ENCODE results near the gene PNPT1. TPM values are rescaled to one million over a fixed set of nuclear protein-coding genes. Genes with fewer than 3 reads are reported as not detected.
A peak's percentile ranks its signal among the peaks of the same experiment; 100 is the strongest.

The PNPT1 gene
- total and polyA plus RNA-seq, 9 of the 15 experiments (the other 6 are each of a cell fraction or from before 2014, with no cell fraction given) = 46.5 to 104 (median 62.7) TPM

DNA sequence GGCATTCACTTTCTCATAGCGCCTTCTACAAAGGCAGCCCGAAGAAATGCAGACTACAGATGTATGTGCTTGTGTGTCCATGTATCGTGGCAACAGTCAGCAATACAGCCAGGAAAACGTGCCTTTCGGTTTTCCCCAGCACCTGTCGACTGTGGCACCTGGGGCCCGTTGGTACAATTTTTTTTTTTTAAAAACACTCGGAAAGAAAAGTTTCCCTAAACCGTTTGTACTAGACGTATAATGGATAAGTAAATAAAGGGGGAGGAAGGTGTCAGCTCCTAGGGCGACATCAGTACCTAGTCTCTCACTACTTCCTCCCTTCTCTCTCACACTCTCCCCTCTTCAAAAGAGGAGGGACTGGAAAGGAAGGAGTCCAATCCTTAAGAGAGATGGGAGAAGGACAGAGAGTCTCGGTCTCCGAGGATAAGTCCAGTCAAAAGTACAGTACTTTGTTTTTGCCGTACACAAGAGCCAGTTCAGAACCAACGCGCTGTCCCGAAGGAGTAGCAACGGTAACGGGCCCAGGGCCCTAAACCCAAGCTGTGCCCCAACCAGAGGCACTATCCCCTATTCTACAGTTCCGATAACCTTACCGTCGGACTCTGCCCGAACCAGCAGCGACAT is 77.0 kb downstream of the PNPT1 start (continued):
- TF ChIP-seq, protein P1, sequence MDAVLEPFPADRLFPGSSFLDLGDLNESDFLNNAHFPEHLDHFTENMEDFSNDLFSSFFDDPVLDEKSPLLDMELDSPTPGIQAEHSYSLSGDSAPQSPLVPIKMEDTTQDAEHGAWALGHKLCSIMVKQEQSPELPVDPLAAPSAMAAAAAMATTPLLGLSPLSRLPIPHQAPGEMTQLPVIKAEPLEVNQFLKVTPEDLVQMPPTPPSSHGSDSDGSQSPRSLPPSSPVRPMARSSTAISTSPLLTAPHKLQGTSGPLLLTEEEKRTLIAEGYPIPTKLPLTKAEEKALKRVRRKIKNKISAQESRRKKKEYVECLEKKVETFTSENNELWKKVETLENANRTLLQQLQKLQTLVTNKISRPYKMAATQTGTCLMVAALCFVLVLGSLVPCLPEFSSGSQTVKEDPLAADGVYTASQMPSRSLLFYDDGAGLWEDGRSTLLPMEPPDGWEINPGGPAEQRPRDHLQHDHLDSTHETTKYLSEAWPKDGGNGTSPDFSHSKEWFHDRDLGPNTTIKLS (IDR thresholded peaks at IDR 0.05; ENCODE audit: borderline replicate concordance, low read depth) = 0 out of 2 replicates have a peak, but pooled peaks have one; percentile 36
- TF ChIP-seq ZNF75A (CRISPR knock-in tag; IDR thresholded peaks at IDR 0.05) = no peak
- TF ChIP-seq SPI1 (IDR thresholded peaks at IDR 0.05; ENCODE audit: borderline replicate concordance, low read depth, low read length) = peak; percentile 62; the same call in 1 of the 2 replicates
- peak; percentile 40 to 54; a peak in 2 of 4 replicates for TF ChIP-seq FOXA3 (CRISPR knock-in tag; conservative IDR thresholded peaks at IDR 0.05 in 1 of 2, IDR thresholded peaks at IDR 0.05 in 1 of 2)
- TF ChIP-seq PHF8 (IDR thresholded peaks at IDR 0.05; ENCODE audit: borderline replicate concordance, low read length) = peak; percentile 29; the same call in 1 of the 2 replicates
- peak; percentile 76 for TF ChIP-seq FOXJ2 (tag; IDR thresholded peaks at IDR 0.05)
- TF ChIP-seq RCOR1 (IDR thresholded peaks at IDR 0.05; ENCODE audit: borderline replicate concordance in 1 of 2, low read depth in 2 of 2, low read length in 2 of 2) = no peak
- TF ChIP-seq, protein P2, sequence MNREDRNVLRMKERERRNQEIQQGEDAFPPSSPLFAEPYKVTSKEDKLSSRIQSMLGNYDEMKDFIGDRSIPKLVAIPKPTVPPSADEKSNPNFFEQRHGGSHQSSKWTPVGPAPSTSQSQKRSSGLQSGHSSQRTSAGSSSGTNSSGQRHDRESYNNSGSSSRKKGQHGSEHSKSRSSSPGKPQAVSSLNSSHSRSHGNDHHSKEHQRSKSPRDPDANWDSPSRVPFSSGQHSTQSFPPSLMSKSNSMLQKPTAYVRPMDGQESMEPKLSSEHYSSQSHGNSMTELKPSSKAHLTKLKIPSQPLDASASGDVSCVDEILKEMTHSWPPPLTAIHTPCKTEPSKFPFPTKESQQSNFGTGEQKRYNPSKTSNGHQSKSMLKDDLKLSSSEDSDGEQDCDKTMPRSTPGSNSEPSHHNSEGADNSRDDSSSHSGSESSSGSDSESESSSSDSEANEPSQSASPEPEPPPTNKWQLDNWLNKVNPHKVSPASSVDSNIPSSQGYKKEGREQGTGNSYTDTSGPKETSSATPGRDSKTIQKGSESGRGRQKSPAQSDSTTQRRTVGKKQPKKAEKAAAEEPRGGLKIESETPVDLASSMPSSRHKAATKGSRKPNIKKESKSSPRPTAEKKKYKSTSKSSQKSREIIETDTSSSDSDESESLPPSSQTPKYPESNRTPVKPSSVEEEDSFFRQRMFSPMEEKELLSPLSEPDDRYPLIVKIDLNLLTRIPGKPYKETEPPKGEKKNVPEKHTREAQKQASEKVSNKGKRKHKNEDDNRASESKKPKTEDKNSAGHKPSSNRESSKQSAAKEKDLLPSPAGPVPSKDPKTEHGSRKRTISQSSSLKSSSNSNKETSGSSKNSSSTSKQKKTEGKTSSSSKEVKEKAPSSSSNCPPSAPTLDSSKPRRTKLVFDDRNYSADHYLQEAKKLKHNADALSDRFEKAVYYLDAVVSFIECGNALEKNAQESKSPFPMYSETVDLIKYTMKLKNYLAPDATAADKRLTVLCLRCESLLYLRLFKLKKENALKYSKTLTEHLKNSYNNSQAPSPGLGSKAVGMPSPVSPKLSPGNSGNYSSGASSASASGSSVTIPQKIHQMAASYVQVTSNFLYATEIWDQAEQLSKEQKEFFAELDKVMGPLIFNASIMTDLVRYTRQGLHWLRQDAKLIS (CRISPR knock-in tag; IDR thresholded peaks at IDR 0.05) = no peak
- 0 out of 2 replicates have a peak, but pooled peaks have one; percentile 6 for TF ChIP-seq ZNF24 (IDR thresholded peaks at IDR 0.05)
- TF ChIP-seq, protein P3, sequence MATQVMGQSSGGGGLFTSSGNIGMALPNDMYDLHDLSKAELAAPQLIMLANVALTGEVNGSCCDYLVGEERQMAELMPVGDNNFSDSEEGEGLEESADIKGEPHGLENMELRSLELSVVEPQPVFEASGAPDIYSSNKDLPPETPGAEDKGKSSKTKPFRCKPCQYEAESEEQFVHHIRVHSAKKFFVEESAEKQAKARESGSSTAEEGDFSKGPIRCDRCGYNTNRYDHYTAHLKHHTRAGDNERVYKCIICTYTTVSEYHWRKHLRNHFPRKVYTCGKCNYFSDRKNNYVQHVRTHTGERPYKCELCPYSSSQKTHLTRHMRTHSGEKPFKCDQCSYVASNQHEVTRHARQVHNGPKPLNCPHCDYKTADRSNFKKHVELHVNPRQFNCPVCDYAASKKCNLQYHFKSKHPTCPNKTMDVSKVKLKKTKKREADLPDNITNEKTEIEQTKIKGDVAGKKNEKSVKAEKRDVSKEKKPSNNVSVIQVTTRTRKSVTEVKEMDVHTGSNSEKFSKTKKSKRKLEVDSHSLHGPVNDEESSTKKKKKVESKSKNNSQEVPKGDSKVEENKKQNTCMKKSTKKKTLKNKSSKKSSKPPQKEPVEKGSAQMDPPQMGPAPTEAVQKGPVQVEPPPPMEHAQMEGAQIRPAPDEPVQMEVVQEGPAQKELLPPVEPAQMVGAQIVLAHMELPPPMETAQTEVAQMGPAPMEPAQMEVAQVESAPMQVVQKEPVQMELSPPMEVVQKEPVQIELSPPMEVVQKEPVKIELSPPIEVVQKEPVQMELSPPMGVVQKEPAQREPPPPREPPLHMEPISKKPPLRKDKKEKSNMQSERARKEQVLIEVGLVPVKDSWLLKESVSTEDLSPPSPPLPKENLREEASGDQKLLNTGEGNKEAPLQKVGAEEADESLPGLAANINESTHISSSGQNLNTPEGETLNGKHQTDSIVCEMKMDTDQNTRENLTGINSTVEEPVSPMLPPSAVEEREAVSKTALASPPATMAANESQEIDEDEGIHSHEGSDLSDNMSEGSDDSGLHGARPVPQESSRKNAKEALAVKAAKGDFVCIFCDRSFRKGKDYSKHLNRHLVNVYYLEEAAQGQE (IDR thresholded peaks at IDR 0.05; ENCODE audit: borderline replicate concordance) = peak; percentile 36; the same call in 1 of the 2 replicates
- TF ChIP-seq, protein P3 (CRISPR knock-in tag; IDR thresholded peaks at IDR 0.05; ENCODE audit: low read depth) = no peak

All from K562 (cell line).